HG02678 (cell line): ENCODE data around the gene PRICKLE4.
A peak's percentile ranks its signal among the peaks of the same experiment; 100 is the strongest.

Experiments
- ATAC-seq: cut with Tn5 transposase; IDR thresholded peaks from one replicate; pipeline ENCODE4 v1.9.1; 2021; ENCODE audit warnings: mild to moderate bottlenecking, moderate library complexity; ENCODE audit not compliant: unreplicated experiment

Gene PRICKLE4

DNA sequence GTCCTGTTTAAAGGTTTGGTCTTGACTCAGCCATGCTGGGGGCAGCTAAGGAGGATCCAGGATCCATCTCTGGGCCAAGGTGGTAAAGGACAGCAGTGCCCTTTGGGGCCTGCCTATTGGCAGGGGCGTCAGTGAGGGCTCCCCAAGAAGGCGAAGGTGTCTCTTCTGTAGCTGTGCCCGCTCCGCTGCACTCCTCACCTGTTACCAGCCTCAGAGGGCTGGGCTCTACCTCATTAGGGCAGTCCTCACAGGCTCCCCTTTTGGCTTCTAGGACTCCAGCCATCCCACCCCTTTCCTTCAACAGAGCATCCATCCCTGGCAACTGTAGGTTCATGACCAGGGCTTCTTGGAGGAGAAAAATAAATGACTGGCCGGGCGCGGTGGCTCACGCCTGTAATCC is 11.2 kb upstream of the PRICKLE4 start:
- no peak for ATAC-seq

DNA sequence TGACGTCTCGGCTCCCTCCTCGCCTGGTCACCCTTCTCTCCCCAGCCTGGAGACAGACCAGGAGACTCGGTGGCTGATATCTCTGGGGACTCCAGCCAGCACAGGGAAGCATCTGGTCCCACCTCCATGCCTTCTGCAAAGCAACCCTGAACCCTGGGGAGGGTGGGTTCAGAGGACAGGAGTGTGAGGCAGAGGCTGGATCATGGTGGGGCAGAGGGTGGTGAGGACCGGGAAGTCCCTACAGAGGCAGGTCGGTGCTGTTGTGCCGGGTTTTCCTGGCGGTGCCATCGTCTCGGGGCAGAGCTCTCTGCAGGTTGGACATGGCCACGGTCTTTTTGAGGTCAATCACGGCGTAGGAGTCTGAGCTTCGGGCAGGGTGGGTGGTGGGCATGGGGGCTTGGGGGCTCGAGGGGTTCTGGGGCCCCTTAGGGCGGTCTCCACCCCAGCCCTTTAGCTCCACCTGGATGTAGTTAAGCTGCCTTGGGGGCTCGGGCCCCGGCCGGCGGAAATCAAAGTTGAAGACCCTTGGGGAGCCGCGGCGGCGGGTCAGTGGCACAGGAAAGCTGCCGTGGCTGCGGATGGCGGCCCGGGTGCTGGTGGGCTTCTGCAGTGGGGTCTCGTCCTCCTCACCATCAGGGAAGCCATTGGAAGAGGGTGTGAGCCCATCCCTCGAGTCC is 10.1 kb upstream of the PRICKLE4 start:
- no peak for ATAC-seq

GRCh38 chr6:41771058-41771983 is 9.3 kb upstream of the PRICKLE4 start:
- no peak for ATAC-seq

DNA sequence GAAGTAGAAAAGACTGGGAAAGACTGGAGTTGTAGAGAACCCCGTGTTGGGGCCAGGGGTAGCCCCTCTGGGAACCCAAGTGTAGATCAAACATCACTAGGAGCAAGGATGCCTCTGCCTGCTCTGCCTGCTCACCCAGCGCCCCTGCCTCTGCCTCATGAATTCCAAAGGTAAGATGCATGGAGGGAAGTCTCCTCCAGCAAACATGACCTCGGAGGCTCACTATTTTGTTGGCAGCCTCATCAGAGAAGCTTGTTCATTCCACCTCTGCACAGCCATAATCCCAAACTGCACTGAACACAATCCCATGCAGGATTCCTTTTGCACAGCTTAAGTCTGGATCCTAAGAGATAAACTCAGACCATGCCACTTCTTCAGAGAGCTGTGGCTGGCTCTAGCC is 5.7 kb upstream of the PRICKLE4 start:
- ATAC-seq = no peak

- no peak for ATAC-seq
These were observed 5.2 kb upstream of the PRICKLE4 start for GRCh38 chr6:41775293-41775882.

DNA sequence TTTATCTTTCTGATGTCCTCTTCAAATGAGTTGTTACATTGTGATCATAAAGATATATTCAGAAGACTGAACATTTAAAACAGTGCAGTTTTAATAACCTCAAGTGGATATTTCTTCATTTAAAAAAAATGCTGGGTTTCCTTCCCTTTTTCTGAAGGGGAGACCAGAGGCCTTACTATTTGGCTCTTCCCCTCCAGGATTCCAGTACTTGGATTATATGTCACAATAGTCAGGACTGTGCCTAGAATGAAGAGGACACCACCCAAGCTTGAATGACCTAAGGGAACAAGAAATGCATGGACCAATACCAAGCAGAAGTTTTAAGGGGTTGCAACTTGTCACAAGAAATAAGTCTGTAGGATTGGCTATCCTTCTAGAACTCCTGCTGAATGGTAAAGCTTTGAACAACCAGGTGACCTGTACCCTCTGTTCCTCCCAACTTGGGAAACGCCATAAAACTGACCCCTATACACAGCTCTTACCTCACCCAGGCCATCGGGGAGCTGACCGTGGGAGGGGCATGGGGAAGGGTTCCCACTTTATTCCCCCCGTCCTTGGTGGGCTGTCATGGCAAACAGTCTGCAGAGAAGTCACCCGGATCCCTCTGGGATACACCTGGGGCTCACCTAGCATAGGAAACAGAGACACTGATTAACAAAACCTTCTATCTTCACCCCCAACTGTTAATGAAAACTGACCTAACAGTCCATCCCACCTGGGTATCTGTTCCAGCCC is 2.9 kb upstream of the PRICKLE4 start:
- no peak for ATAC-seq

DNA sequence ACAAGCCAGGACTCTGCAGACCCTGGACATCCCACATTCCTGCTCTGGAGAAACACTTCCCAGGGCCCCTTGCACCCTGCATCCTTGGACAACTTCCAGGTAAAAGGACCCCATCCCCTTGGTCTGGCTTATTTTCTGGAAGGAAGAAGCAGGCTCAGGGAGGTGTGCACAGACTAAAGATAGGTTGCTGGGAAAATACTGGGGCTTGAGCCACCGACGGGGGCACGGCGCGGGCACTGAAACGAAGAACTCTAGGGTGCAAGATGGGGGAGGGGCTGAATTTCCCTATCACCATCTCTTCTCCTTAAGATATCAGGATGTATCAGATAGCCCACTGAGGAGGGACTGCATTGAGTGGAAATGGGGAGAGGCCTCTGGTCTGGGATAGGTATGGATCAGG is 1.7 kb upstream of the PRICKLE4 start:
- ATAC-seq = no peak

- ATAC-seq = no peak
These were observed 1.2 kb upstream of the PRICKLE4 start for GRCh38 chr6:41779336-41779735.

- peak; percentile 95 for ATAC-seq
These were observed 613 bp upstream of the PRICKLE4 start, which contains the start of gene FRS3 for GRCh38 chr6:41779788-41780550. TSS of gene FRS3 (minus strand) at chr6:41779900. CDS start at chr6:41776987, 2,913 bp downstream.

- ATAC-seq = no peak
These were observed 766 bp downstream of the PRICKLE4 start for GRCh38 chr6:41781366-41781730.

DNA sequence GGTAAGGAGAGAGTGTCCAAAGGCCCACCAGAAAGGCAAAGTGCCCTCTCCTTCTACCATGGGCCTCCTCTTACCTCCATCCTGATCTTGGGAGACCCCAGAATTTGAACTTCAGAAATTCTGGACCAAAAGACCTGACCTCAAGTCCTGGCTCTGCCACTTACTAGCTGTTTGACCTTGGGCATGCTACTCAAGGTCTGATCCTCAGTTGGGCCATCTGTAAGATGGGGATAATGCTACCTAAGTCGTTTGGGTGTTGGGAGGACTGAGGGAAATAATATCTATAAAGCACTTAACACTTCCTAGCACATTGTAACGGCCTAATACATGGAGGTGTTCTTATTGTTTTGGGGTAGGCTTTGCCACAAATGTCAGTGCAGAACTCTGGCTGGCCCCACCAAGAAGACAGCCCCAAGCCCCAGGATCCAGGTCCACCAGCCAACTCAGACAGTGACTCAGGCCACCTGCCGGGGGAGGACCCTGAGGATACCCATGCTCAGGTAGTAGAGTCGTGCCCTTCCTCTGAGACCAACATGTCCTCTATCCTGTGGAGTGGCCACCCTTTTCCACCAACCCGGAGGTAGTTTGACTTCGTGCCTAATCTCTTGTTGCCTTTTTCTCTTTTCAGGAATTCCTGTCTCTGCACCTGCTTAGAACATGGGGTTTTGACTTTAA is 2.7 kb downstream of the PRICKLE4 start:
- ATAC-seq = no peak

- ATAC-seq = no peak
These were observed 4.1 kb downstream of the PRICKLE4 start for GRCh38 chr6:41784581-41785171.

GRCh38 chr6:41785254-41785653 is 4.7 kb downstream of the PRICKLE4 start:
- no peak for ATAC-seq

GRCh38 chr6:41785689-41786450 is 5.3 kb downstream of the PRICKLE4 start:
- ATAC-seq = no peak

- peak; percentile 66 for ATAC-seq
These were observed 6.1 kb downstream of the PRICKLE4 start for GRCh38 chr6:41786451-41787218.

DNA sequence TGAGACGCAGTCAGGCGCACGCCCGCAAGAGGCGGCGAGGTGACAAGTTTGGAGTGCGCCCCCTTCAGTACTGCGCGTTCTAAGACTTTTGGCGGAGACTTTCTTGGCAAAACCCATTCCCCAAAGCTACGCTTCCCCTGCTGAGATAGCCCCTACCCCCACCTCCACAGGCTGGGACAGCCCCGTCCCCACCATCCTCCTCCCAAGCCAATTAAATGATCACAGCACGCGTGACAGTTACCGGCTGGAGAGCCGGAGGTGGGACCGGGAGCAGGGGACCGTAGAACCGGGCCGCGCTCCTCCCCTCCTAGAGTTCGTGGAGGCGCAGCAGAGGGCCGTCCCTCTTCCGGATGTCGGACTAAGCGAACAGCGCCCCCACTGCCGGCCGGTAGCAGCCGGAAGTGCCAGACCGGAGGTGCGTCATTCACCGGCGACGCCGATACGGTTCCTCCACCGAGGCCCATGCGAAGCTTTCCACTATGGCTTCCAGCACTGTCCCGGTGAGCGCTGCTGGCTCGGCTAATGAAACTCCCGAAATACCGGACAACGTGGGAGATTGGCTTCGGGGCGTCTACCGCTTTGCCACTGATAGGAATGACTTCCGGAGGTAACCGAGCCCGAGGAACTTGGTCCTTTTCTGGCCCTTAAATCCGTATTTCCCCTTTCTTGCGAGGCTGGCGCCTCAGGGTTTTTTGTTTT is 6.8 kb downstream of the PRICKLE4 start, which contains the start of gene TOMM6:
TSS of gene TOMM6 (plus strand) at position 476 of the 699 bp plus-strand sequence. CDS start at position 480, 4 bp downstream.
- ATAC-seq = peak; percentile 82

- ATAC-seq = no peak
These were observed 8.8 kb downstream of the PRICKLE4 start for GRCh38 chr6:41789390-41789724.
